Lower lobe of right lung (tissue), 2 donors: ENCODE measurements around the gene GRID1. TPM values are rescaled to one million over a fixed set of nuclear protein-coding genes. Genes with fewer than 3 reads are reported as not detected.

Source experiments
- ATAC-seq, 2 donors: fragments of 200-7000 bp; cut with Tn5 transposase; one replicate each; pipeline ENCODE4 v1.9.1; 2020 to 2022; ENCODE audit warnings: mild to moderate bottlenecking in 2 of 2, moderate library complexity in 2 of 2
- DNase-seq: peaks from one replicate; pipeline ENCODE4 v3.0.0-alpha.2; 2020
- H3K27ac ChIP-seq: fragments of 200-600 bp; one replicate; pipeline ENCODE4 v1.8.0; 2022
- H3K27me3 ChIP-seq: fragments of 200-600 bp; one replicate; pipeline ENCODE4 v1.8.0; 2022; ENCODE audit warnings: low read depth
- H3K36me3 ChIP-seq: fragments of 200-600 bp; one replicate; pipeline ENCODE4 v1.8.0; 2022; ENCODE audit warnings: mild to moderate bottlenecking
- H3K4me1 ChIP-seq: fragments of 200-600 bp; one replicate; pipeline ENCODE4 v1.8.0; 2022
- H3K4me3 ChIP-seq: fragments of 200-600 bp; one replicate; pipeline ENCODE4 v1.8.0; 2022; ENCODE audit warnings: mild to moderate bottlenecking
- H3K9me3 ChIP-seq: fragments of 200-600 bp; one replicate; pipeline ENCODE4 v1.8.0; 2022
- intact Hi-C: fragments of 100-400 bp; cut with DNase I; formaldehyde crosslinking; loops from one replicate; pipeline ENCODE4 v1.11.0; 2022
- total RNA-seq: library from RNA; stranded (reverse); fragmentation: NEBNext Ultra II Directional; extraction: Animal tissue kit (Norgen Biotek cat#: 25700); gene quantifications from one replicate; pipeline ENCODE4 v1.2.1, GENCODE V29; 2021
- TF ChIP-seq, protein P1 (sequence below): fragments of 200-600 bp; IDR thresholded peaks from one replicate; pipeline ENCODE4 v1.8.0; 2022; ENCODE audit warnings: antibody characterized with exemption, mild to moderate bottlenecking
- donor health status: DM: no; HTN: yes; CAD: no; lungs with severe emphysema.

The GRID1 gene
- total RNA-seq, 1 donor from 2014 or later = 2.5 TPM

DNA sequence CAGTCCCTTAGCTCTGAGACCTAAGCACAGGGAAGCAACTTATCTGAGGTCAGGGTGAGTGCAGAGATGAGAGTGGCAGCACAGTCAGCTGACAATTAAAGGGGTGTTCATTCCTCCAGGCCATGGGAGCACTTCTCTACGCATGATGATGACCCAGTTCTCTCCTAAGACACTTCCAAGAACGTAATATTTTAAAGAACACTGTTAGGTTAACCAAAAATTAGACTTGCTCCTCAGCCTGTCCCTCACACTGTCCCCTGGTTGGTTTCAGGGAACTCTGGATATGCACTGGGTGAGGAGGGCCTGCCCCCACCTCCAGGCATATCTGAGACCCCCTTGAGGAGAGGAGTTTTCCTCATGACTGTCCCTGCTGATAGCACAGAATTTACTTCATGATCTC lies 767.5 kb downstream of the GRID1 start:
- Histone ChIP-seq H3K36me3 (no peaks in the 10 kb centered on the region), H3K27ac (no peak overlapping the region), H3K27me3 (no peaks in the 10 kb centered on the region), H3K4me3 (no peak overlapping the region), H3K9me3 (no peaks in the 10 kb centered on the region), H3K4me1 (no peaks in the 10 kb centered on the region)
- DNase-seq = no peak
- TF ChIP-seq, protein P1, sequence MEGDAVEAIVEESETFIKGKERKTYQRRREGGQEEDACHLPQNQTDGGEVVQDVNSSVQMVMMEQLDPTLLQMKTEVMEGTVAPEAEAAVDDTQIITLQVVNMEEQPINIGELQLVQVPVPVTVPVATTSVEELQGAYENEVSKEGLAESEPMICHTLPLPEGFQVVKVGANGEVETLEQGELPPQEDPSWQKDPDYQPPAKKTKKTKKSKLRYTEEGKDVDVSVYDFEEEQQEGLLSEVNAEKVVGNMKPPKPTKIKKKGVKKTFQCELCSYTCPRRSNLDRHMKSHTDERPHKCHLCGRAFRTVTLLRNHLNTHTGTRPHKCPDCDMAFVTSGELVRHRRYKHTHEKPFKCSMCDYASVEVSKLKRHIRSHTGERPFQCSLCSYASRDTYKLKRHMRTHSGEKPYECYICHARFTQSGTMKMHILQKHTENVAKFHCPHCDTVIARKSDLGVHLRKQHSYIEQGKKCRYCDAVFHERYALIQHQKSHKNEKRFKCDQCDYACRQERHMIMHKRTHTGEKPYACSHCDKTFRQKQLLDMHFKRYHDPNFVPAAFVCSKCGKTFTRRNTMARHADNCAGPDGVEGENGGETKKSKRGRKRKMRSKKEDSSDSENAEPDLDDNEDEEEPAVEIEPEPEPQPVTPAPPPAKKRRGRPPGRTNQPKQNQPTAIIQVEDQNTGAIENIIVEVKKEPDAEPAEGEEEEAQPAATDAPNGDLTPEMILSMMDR = no peak
- intact Hi-C loops = no loop called here
- ATAC-seq = no peak

DNA sequence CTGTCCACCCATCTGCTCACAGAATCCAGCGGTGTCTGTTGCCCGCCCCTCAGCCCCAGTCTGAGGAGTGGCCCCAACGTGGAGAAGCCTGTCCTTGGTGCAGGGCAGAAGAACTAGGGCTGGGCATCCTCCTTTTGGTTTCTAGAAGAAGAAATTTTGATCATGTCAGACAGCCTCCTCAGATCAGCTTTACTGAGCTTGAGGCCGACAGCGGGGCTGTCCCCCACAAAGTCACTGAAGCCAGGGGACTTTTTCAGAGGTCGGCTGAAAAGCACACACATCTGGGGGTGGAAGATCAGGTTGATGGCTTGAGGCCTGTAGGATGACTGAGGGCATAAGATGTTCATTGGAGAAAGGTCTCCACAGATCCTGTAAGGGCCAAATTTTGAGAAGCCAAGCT lies 767.9 kb downstream of the GRID1 start:
- Histone ChIP-seq H3K4me3 (no peak overlapping the region), H3K9me3 (no peaks in the 10 kb centered on the region), H3K36me3 (no peaks in the 10 kb centered on the region), H3K27ac (no peak overlapping the region), H3K27me3 (no peaks in the 10 kb centered on the region), H3K4me1 (no peaks in the 10 kb centered on the region)
- DNase-seq (no peak), ATAC-seq (no peak)
- TF ChIP-seq, protein P1 = no peak
- intact Hi-C loops = no loop called here

DNA sequence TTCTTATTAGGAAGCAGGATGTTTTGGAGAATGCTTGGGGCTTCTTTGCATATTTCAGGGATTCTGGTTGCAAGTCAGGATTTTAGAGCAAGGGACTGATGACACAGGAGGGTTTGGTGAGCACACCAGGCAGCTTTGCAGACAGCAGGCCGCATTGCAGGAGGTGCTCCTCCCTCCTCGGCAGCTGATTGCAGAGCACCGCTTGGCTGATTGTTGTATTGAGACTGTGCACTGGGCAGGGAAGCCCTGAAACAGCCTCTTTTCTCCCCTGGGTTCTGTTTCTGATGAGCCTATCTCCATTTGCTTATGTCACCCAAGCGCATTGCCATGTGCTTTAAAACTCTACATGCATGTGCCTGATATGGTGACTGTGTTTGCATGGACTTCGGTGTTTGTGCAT lies 769.6 kb downstream of the GRID1 start:
- no peaks in the 10 kb centered on the region for H3K9me3 ChIP-seq
- H3K36me3 ChIP-seq = no peaks in the 10 kb centered on the region
- intact Hi-C loops = no loop called here
- H3K4me3 ChIP-seq = no peak overlapping the region
- no peaks in the 10 kb centered on the region for H3K27me3 ChIP-seq
- no peaks in the 10 kb centered on the region for H3K4me1 ChIP-seq
- no peak for DNase-seq
- H3K27ac ChIP-seq = no peak overlapping the region
- no peak for ATAC-seq
- TF ChIP-seq, protein P1 = no peak

DNA sequence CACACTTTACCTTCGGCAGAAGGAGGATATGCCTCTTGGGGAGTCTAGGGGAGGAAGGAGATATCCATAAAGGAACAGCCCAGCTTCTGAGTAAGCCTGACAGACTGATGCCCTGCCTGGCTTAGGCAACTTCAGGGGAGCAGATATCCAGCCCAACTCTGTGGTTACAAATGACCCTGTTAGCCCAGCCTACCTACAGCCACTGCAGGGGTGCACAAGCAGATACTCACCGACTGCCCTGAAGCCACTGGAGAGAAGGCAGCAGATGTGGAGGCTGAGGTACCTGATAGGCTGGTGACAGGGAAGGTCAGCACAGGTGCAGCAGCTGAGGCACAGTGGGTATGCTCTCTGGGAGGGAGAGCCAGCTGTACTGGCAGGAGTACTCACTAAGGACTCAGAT lies 770.2 kb downstream of the GRID1 start:
- ATAC-seq = peak in 1 of 2 donors; percentile 11
- H3K27ac ChIP-seq = no peak overlapping the region
- no peak overlapping the region for H3K4me3 ChIP-seq
- no peaks in the 10 kb centered on the region for H3K4me1 ChIP-seq
- no peaks in the 10 kb centered on the region for H3K27me3 ChIP-seq
- no peaks in the 10 kb centered on the region for H3K36me3 ChIP-seq
- TF ChIP-seq, protein P1 = no peak
- no peak for DNase-seq
- intact Hi-C loops = no loop called here
- H3K9me3 ChIP-seq = no peaks in the 10 kb centered on the region

DNA sequence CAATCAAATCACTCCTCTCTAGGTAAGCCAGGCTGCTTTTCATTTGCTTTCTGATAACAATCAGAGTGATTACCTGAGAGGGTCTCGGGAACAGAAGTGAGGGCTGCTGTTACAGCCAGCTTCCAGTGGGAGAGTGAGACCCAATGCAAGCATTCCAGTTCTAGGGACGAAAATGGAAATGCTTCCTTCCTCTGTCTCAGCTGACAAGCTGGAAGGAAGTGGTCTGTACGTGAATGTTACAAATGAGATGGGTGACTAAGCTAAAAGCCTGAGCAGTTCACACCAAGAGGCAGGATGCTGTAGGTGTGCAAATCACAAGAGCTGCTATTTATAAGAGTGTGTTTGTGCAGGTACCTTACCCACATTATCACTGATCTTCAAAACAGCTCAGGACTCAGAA lies 772.4 kb downstream of the GRID1 start:
- no peak for ATAC-seq
- no peak overlapping the region for H3K4me3 ChIP-seq
- no peaks in the 10 kb centered on the region for H3K27me3 ChIP-seq
- H3K27ac ChIP-seq = no peak overlapping the region
- no peaks in the 10 kb centered on the region for H3K36me3 ChIP-seq
- H3K9me3 ChIP-seq = no peaks in the 10 kb centered on the region
- H3K4me1 ChIP-seq = no peaks in the 10 kb centered on the region
- intact Hi-C loops = no loop called here
- no peak for DNase-seq
- TF ChIP-seq, protein P1 = no peak

DNA sequence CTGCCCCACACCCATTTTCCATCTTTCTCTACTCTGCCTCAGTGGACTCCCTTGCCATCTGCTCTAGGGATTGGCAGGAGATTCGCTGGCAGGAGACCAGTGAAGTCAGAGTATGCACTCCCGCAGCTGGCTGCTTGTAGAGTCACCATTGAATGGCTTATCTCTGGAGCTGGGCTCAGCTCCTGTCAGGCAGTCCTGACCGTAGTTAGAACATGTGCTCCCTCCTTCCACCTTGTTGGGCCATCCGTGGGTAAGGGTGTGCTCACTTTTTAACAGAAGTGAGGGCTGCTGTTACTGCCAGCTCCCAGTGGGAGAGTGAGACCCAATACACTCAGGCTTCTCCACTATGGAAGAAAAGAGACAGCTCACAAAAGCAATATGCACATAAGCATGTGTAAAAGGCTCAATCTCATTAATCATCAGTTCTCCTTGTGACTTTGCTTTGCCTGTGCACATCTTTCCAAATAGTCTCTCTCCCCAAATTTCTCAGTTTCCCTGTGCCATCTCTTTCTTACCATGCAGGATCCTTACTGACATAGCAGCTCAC lies 773.3 kb downstream of the GRID1 start:
- ATAC-seq = no peak
- no peak overlapping the region for H3K27ac ChIP-seq
- no peaks in the 10 kb centered on the region for H3K9me3 ChIP-seq
- intact Hi-C loops = no loop called here
- no peaks in the 10 kb centered on the region for H3K27me3 ChIP-seq
- H3K4me3 ChIP-seq = no peak overlapping the region
- no peaks in the 10 kb centered on the region for H3K4me1 ChIP-seq
- DNase-seq = no peak
- H3K36me3 ChIP-seq = no peaks in the 10 kb centered on the region
- TF ChIP-seq, protein P1 = no peak
